ENCODE measurements around the gene DDR1. TPM values are rescaled to one million over a fixed set of nuclear protein-coding genes. Genes with fewer than 3 reads are reported as not detected.

The DDR1 gene
- total and polyA plus RNA-seq, 2 donors from 2014 or later = 95.8 to 362 TPM

DNA sequence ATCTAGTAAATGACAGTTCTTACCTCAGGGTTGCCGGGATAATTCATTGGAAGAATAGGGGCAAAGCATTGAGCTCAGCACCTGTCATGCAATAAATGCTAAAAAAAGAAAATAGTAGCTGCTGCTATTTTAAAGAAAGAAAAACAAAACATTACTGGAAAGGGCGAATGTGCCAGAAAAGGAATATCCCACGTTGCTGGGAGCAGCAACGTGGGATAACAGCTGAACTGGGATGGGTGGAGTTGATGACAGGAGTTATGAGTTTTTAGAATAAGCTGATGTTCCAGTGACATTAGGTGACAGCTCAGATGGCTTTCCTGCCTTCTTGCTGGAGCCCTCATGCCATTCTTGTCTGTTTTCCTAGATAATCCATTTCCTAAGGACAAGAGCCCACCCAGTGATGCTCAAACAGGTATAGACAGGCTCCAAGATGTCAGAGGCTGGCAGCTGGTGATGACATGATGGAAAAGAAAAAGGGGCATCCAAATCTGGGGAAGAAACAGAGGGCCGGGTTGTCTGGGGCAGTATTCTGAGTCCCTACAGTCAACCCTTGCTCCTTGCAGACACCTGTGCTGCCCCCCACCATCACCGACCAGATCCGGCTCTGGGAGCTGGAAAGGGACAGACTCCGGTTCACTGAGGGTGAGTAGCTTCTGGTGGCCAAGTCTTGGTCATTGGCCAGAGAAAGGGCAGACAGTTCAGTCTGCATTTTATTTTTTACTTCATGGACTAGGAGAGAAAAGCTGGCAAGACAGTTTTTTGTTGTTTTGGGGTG lies 28.6 kb downstream of the DDR1 start:
- intact Hi-C loops (cut with DNase I) = loop anchor here (10.0 kb wide), 1 partner anchor 162 kb away; no protein-coding TSS in a partner anchor
- Histone ChIP-seq H3K9ac (ENCODE audit: low read length in 3 of 3) (peak overlapping the region in 1 of 3 donors; percentile 94), H3K9me3 (ENCODE audit: control insufficient read depth in 2 of 3, insufficient read depth in 1 of 3, low read length in 3 of 3) (no peaks in the 10 kb centered on the region), H3K27me3 (ENCODE audit: control insufficient read depth, insufficient read depth, low read length) (no peaks in the 10 kb centered on the region), H3K4me1 (ENCODE audit: control insufficient read depth in 2 of 3, insufficient read depth in 2 of 3, low read depth in 1 of 3, low read length in 3 of 3) (peaks cover 0 to 35% (median 32%) of the 10 kb centered on the region in 3 donors), H3K36me3 (ENCODE audit: control insufficient read depth in 2 of 3, insufficient read depth in 3 of 3, low read length in 3 of 3) (peaks cover 2 to 30% (median 11%) of the 10 kb centered on the region in 3 donors), H3K4me3 (ENCODE audit: low read length in 3 of 3) (no peak overlapping the region), H3K27ac (ENCODE audit: low read depth in 2 of 2, low read length in 2 of 2) (peak overlapping the region; percentile 80 to 93)
- FAIRE-seq (no peak), DNase-seq (no peak)
- TF ChIP-seq, protein P1, sequence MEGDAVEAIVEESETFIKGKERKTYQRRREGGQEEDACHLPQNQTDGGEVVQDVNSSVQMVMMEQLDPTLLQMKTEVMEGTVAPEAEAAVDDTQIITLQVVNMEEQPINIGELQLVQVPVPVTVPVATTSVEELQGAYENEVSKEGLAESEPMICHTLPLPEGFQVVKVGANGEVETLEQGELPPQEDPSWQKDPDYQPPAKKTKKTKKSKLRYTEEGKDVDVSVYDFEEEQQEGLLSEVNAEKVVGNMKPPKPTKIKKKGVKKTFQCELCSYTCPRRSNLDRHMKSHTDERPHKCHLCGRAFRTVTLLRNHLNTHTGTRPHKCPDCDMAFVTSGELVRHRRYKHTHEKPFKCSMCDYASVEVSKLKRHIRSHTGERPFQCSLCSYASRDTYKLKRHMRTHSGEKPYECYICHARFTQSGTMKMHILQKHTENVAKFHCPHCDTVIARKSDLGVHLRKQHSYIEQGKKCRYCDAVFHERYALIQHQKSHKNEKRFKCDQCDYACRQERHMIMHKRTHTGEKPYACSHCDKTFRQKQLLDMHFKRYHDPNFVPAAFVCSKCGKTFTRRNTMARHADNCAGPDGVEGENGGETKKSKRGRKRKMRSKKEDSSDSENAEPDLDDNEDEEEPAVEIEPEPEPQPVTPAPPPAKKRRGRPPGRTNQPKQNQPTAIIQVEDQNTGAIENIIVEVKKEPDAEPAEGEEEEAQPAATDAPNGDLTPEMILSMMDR (IDR thresholded peaks at IDR 0.05; ENCODE audit: borderline replicate concordance, extremely low read depth, insufficient read depth) = no peak

DNA sequence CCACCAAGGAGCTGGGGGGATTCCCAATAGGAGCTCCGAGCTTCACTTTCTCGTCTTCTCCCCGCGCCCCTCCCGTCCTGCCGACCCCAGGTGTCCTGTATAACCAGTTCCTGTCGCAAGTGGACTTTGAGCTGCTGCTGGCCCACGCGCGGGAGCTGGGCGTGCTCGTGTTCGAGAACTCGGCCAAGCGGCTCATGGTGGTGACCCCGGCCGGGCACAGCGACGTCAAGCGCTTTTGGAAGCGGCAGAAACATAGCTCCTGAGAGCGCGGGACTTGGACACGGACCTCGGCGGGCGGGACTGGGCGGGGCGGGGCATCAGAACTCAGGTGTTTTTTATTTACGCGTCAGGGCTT lies 29.4 kb downstream of the DDR1 start:
- H3K27ac ChIP-seq (ENCODE audit: low read depth in 2 of 2, low read length in 2 of 2) = peak overlapping the region; percentile 80 to 93
- peak overlapping the region in 2 of 3 donors; percentile 23 to 76 for H3K4me3 ChIP-seq (ENCODE audit: low read length in 3 of 3)
- H3K36me3 ChIP-seq (ENCODE audit: control insufficient read depth in 2 of 3, insufficient read depth in 3 of 3, low read length in 3 of 3) = peaks cover 2 to 30% (median 11%) of the 10 kb centered on the region in 3 donors
- DNase-seq (no peak), FAIRE-seq (no peak)
- no peaks in the 10 kb centered on the region for H3K9me3 ChIP-seq (ENCODE audit: control insufficient read depth in 2 of 3, insufficient read depth in 1 of 3, low read length in 3 of 3)
- intact Hi-C loops (cut with DNase I) = loop anchor here (10.0 kb wide), 1 partner anchor 161 kb away; no protein-coding TSS in a partner anchor
- H3K4me1 ChIP-seq (ENCODE audit: control insufficient read depth in 2 of 3, insufficient read depth in 2 of 3, low read depth in 1 of 3, low read length in 3 of 3) = peaks cover 0 to 34% (median 29%) of the 10 kb centered on the region in 3 donors
- H3K9ac ChIP-seq (ENCODE audit: low read length in 3 of 3) = peak overlapping the region in 1 of 3 donors; percentile 94
- H3K27me3 ChIP-seq (ENCODE audit: control insufficient read depth, insufficient read depth, low read length) = no peaks in the 10 kb centered on the region
- TF ChIP-seq, protein P1 (IDR thresholded peaks at IDR 0.05; ENCODE audit: borderline replicate concordance, extremely low read depth, insufficient read depth) = no peak

DNA sequence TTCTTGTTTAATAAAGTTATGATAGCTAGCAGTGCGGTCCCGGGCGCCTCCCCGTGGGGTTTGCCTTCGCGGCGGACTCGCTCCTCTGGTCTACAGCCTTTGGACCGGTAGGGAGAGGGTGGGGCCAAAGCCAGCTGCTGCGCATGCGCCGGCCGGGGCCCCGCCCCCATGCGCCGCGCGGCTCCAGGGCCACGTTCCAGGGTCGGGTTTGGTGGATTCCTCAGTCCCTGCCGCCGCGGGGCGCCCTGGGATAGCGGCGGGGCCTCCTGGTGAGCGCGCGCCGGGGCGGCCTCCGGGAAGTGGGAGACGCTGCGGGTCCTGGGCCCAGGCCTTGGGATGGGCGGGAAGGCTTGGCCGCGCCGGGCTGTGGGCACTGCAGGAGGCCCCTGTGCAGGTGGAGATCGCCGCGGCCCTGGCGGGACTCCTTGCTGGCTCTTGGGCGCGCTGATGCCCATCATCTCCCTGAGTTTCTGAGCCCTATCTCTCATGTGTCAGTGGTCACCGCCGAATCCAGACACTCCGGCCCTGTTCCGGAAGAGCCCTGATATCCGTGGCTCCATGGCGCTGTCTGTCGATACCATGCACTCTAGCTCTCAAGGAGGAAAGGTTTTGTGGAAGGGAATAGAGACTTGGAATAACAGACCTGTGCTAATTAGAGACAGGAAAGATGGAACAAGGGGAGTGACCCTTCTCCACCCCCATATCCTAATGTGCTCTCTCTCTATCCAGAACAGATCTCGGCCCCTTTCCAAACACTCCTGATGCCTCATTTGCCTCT lies 29.9 kb downstream of the DDR1 start, which contains the start of gene VARS2:
Gene VARS2 (plus strand): TSS at position 163 of the 778 bp plus-strand sequence. CDS start 599 bp downstream, at position 762.
- H3K27ac ChIP-seq (ENCODE audit: low read depth in 2 of 2, low read length in 2 of 2) = peak within 1 kb of the TSS; percentile 87 to 93
- TF ChIP-seq, protein P1 (IDR thresholded peaks at IDR 0.05; ENCODE audit: borderline replicate concordance, extremely low read depth, insufficient read depth) = peak; percentile 24
- DNase-seq = peak; percentile 96 to 98 (median 97)
- H3K27me3 ChIP-seq (ENCODE audit: control insufficient read depth, insufficient read depth, low read length) = no peaks in the 10 kb centered on the region
- peaks cover 2 to 30% (median 11%) of the 10 kb centered on the region in 3 donors for H3K36me3 ChIP-seq (ENCODE audit: control insufficient read depth in 2 of 3, insufficient read depth in 3 of 3, low read length in 3 of 3)
- no peak for FAIRE-seq
- intact Hi-C loops (cut with DNase I) = loop anchor here (10.0 kb wide), 1 partner anchor 161 kb away; no protein-coding TSS in a partner anchor
- no peaks in the 10 kb centered on the region for H3K9me3 ChIP-seq (ENCODE audit: control insufficient read depth in 2 of 3, insufficient read depth in 1 of 3, low read length in 3 of 3)
- peak within 1 kb of the TSS; percentile 42 to 94 (median 67) for H3K9ac ChIP-seq (ENCODE audit: low read length in 3 of 3)
- H3K4me1 ChIP-seq (ENCODE audit: control insufficient read depth in 2 of 3, insufficient read depth in 2 of 3, low read depth in 1 of 3, low read length in 3 of 3) = peaks cover 0 to 31% (median 23%) of the 10 kb centered on the region in 3 donors
- H3K4me3 ChIP-seq (ENCODE audit: low read length in 3 of 3) = peak within 1 kb of the TSS; percentile 57 to 76 (median 67)
